Endothelial cell (in vitro differentiated cells): ENCODE data around the gene ZNF787. TPM values are rescaled to one million over a fixed set of nuclear protein-coding genes. Genes with fewer than 3 reads are reported as not detected.
A peak's percentile ranks its signal among the peaks of the same experiment; 100 is the strongest.

ENCODE experiments used
- DNase-seq: peaks from one replicate; pipeline ENCODE4 v3.0.0; 2021; ENCODE audit warnings: low spot score
- H3K27ac Mint-ChIP-seq: one replicate; pipeline ENCODE4 v1.8.0; 2021; ENCODE audit warnings: mixed read lengths, inconsistent platforms; ENCODE audit not compliant: unreplicated experiment
- H3K27me3 Mint-ChIP-seq: one replicate; pipeline ENCODE4 v1.8.0; 2021; ENCODE audit warnings: mild to moderate bottlenecking, moderate library complexity, mixed read lengths, inconsistent platforms; ENCODE audit not compliant: unreplicated experiment
- H3K36me3 Mint-ChIP-seq: one replicate; pipeline ENCODE4 v1.8.0; 2021; ENCODE audit warnings: mild to moderate bottlenecking, low read depth, mixed read lengths, inconsistent platforms; ENCODE audit not compliant: unreplicated experiment
- H3K4me1 Mint-ChIP-seq: one replicate; pipeline ENCODE4 v1.8.0; 2021; ENCODE audit warnings: mild to moderate bottlenecking, mixed read lengths, inconsistent platforms; ENCODE audit not compliant: unreplicated experiment
- H3K4me3 Mint-ChIP-seq: one replicate; pipeline ENCODE4 v1.8.0; 2021; ENCODE audit warnings: mild to moderate bottlenecking, mixed read lengths, inconsistent platforms; ENCODE audit not compliant: unreplicated experiment
- H3K9me3 Mint-ChIP-seq: one replicate; pipeline ENCODE4 v1.8.0; 2021; ENCODE audit warnings: mixed read lengths, inconsistent platforms; ENCODE audit not compliant: unreplicated experiment
- total RNA-seq: library from RNA; stranded (reverse); fragmentation: NEBNext Ultra II Directional; extraction: Animal tissue kit (Norgen Biotek cat#: 25700); gene quantifications from one replicate; pipeline ENCODE4 v1.2.1, GENCODE V29; 2021; ENCODE audit not compliant: unreplicated experiment
- TF ChIP-seq, protein P1 (sequence below): fragments of 200-600 bp; sonication (generic); IDR thresholded peaks from one replicate; pipeline ENCODE4 v1.5.0; 2021; ENCODE audit warnings: antibody characterized with exemption; ENCODE audit not compliant: unreplicated experiment

Gene ZNF787
- total RNA-seq, 1 donor from 2014 or later: 31.2 TPM

DNA sequence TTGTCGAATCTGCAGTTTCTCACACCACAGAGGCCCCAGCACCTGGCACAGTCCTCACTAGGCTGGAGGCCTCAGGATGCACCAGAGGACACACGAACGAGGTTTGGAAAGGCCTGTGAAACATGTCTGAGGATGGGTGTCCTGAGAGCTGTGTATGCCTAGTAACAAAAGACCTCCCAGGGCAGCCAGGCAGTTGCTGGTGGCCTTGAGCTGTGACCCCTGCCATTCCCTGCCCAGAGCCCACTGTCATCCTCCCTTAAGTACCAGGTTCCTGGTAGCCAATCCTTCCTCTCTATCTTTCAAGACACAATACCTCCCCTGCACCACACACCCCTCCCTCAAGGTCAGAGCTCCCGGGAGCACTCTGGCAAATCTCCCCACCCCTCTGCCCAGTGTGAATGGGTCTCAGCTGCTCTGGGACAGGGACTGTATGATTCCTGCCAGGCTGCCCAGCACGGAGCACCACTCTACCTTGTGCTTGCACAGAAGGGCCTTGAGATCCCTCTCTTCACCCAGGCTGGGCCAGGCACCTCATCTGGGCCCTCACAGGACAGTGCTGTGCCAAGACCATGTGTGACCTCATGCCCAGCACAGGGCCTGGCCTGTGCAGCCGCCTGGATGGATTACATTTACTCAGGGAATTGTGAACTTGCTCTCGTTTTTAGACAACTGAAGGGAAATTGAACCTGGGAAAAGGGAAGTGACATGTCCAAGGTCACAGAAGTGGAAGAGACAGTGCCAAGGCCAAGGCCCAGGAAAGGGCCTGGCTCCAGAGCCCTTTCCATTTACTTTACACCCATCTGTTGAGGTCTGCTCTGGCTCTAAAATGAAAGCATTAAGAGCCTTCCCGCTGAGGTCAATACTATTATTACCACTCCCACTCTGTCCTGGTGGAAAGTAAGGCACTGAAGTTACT lies 2.2 kb downstream of the ZNF787 start:
- Mint-ChIP-seq H3K27me3 (peaks cover 16% of the 10 kb centered on the region), H3K27ac (peak overlapping the region; percentile 89), H3K9me3 (no peaks in the 10 kb centered on the region), H3K36me3 (peaks cover 9% of the 10 kb centered on the region), H3K4me3 (peak overlapping the region; percentile 90), H3K4me1 (peaks cover 29% of the 10 kb centered on the region)
- no peak for DNase-seq
- TF ChIP-seq, protein P1, sequence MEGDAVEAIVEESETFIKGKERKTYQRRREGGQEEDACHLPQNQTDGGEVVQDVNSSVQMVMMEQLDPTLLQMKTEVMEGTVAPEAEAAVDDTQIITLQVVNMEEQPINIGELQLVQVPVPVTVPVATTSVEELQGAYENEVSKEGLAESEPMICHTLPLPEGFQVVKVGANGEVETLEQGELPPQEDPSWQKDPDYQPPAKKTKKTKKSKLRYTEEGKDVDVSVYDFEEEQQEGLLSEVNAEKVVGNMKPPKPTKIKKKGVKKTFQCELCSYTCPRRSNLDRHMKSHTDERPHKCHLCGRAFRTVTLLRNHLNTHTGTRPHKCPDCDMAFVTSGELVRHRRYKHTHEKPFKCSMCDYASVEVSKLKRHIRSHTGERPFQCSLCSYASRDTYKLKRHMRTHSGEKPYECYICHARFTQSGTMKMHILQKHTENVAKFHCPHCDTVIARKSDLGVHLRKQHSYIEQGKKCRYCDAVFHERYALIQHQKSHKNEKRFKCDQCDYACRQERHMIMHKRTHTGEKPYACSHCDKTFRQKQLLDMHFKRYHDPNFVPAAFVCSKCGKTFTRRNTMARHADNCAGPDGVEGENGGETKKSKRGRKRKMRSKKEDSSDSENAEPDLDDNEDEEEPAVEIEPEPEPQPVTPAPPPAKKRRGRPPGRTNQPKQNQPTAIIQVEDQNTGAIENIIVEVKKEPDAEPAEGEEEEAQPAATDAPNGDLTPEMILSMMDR: no peak

DNA sequence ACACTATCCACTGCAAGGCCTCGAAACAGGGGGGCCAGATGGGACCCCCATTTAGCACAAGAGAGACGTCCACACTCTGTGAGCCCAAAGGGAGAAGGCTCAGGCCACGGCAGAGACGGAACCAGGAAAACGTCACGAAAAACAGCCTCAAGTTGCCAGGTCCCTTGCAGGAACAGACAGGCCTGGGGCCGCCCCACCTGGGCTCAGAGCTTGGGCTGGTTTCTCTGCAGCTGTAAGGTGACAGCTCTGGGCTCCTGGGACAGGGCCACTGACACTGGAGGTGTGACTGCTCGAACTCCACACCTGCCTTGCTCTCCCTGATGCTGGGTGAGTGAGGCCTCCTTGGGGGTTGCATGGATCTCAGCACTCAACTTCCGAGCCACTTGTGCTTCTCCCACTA lies 3.2 kb downstream of the ZNF787 start:
- TF ChIP-seq, protein P1: no peak
- peaks cover 9% of the 10 kb centered on the region for H3K36me3 Mint-ChIP-seq
- H3K4me1 Mint-ChIP-seq: peaks cover 35% of the 10 kb centered on the region
- H3K9me3 Mint-ChIP-seq: no peaks in the 10 kb centered on the region
- H3K27me3 Mint-ChIP-seq: peaks cover 18% of the 10 kb centered on the region
- H3K27ac Mint-ChIP-seq: no peak overlapping the region
- no peak overlapping the region for H3K4me3 Mint-ChIP-seq
- DNase-seq: no peak

DNA sequence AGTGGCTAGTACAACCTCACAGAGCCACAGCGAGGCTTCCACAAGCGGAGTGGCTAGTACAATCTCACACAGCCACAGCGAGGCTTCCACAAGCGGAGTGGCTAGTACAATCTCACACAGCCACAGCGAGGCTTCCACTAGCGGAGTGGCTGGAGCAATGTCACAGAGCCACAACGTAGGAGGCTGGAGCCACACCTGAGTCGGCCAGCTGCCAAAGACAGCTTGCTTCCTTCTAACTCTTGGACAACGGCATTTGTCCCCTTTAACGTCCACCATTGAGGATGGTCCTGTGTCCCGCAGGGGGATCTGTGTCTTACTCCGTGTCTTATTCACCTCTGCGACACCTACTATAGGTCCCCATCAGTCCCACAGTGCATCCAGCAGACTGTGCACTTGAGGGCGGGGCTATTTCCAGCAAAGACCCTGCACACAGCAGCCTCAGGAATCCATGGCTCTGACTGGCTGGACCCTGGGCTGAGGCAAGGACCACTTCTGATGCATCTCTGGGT lies 3.7 kb downstream of the ZNF787 start:
- peaks cover 38% of the 10 kb centered on the region for H3K4me1 Mint-ChIP-seq
- no peak overlapping the region for H3K4me3 Mint-ChIP-seq
- peaks cover 9% of the 10 kb centered on the region for H3K36me3 Mint-ChIP-seq

DNA sequence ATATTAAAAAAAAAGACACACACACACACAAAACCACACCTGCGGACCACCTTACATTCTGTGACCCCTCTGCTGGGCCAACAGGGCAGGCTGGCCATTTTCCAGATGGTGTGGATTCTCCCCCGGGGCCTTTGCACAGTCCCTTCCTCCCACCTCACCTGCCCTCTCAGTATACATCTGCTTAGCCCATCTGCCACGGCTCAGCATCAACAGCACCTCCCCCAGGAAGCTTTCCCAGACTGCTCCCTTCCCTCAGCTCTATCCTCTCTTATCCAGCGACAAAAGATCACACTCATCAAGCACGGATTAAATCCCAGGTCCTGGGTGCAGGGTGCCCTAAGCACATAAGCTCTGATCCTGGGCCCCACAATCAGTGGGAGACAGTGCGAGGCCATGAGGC lies 4.5 kb downstream of the ZNF787 start:
- Mint-ChIP-seq H3K4me1 (peaks cover 36% of the 10 kb centered on the region), H3K27me3 (peaks cover 12% of the 10 kb centered on the region), H3K9me3 (no peaks in the 10 kb centered on the region), H3K4me3 (no peak overlapping the region), H3K27ac (peak overlapping the region; percentile 39), H3K36me3 (peaks cover 9% of the 10 kb centered on the region)
- no peak for DNase-seq
- TF ChIP-seq, protein P1: no peak

More for the DNA sequence above, 3.7 kb downstream of the ZNF787 start:
- no peak overlapping the region for H3K27ac Mint-ChIP-seq
- no peak for DNase-seq
- no peaks in the 10 kb centered on the region for H3K9me3 Mint-ChIP-seq
- TF ChIP-seq, protein P1: no peak
- H3K27me3 Mint-ChIP-seq: peaks cover 18% of the 10 kb centered on the region

DNA sequence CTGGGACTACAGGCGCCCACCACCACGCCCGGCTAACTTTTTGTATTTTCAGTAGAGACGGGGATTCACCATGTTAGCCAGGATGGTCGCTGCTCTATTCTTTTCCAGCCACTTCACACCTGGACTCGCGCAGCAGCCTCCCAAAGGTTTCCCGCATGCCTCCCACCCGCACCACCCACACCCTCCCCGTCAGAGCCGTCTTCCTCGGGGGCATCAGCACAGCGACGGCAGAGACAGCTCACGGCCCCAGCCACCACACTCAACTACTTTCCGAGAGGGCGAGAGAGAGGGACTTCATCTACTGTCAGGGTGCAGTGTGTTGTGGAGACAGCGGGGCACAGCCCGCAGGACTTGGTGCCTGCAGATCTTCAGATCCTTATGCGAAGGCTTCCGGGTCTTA lies 5.6 kb downstream of the ZNF787 start:
- Mint-ChIP-seq H3K27me3 (peaks cover 12% of the 10 kb centered on the region), H3K4me1 (peaks cover 36% of the 10 kb centered on the region), H3K9me3 (no peaks in the 10 kb centered on the region), H3K27ac (no peak overlapping the region), H3K36me3 (peaks cover 9% of the 10 kb centered on the region), H3K4me3 (no peak overlapping the region)
- no peak for DNase-seq
- TF ChIP-seq, protein P1: no peak
